ENCODE data around the gene FAM167B.
"Not testable (repeated sequence)": the region's sequence is repeated elsewhere in the genome, so short reads cannot be mapped to it uniquely, and the experiment has no call there.

The FAM167B gene

GRCh38 chr1:32263744-32264143 lies 16.7 kb downstream of the FAM167B start:
- DNase-seq = peak; percentile 48

GRCh38 chr1:32265846-32266245 lies 18.8 kb downstream of the FAM167B start:
- DNase-seq = no peak

- DNase-seq = peak; percentile 56
These were observed 20.0 kb downstream of the FAM167B start for GRCh38 chr1:32266921-32267591.

- DNase-seq = no peak
These were observed 22.7 kb downstream of the FAM167B start for GRCh38 chr1:32269744-32270143.

- DNase-seq = no peak
These were observed 25.8 kb downstream of the FAM167B start for GRCh38 chr1:32272557-32273390.

GRCh38 chr1:32273391-32274208 lies 26.6 kb downstream of the FAM167B start:
- DNase-seq = peak; percentile 84

- DNase-seq = no peak
These were observed 27.8 kb downstream of the FAM167B start for GRCh38 chr1:32274646-32275340.

- no peak for DNase-seq
These were observed 28.4 kb downstream of the FAM167B start for GRCh38 chr1:32275424-32275823.

- DNase-seq = no peak
These were observed 29.2 kb downstream of the FAM167B start for GRCh38 chr1:32276032-32276782.

GRCh38 chr1:32284777-32285176 lies 37.8 kb downstream of the FAM167B start:
- DNase-seq = not testable (repeated sequence)

GRCh38 chr1:32285658-32286057 lies 38.6 kb downstream of the FAM167B start:
- DNase-seq = no peak

- DNase-seq = no peak
These were observed 39.7 kb downstream of the FAM167B start for GRCh38 chr1:32286763-32287162.

- DNase-seq = no peak
These were observed 42.2 kb downstream of the FAM167B start for GRCh38 chr1:32289256-32289655.

- DNase-seq = no peak
These were observed 44.2 kb downstream of the FAM167B start for GRCh38 chr1:32291145-32291707.

- DNase-seq = peak; percentile 99
These were observed 44.9 kb downstream of the FAM167B start, which contains the start of gene HDAC1 for GRCh38 chr1:32291708-32292538. HDAC1 (plus strand) TSS chr1:32292083; CDS start chr1:32292170, 87 bp downstream.

GRCh38 chr1:32298211-32298610 lies 51.2 kb downstream of the FAM167B start:
- not testable (repeated sequence) for DNase-seq

Data from activated CD4-positive, alpha-beta T cell treated with anti-CD3 and anti-CD28 coated beads, Interleukin-10, Interleukin-2, amounts not matched to agents 100 ng/mL and 50 ng/mL, durations not matched to agents 16 hours and 8 hours (primary cell).